IPS-18c (cell line): ENCODE data around the gene MRPL39.
"Not testable (repeated sequence)": the region's sequence is repeated elsewhere in the genome, so short reads cannot be mapped to it uniquely, and the experiment has no call there.

ENCODE experiments used
- H3K4me3 ChIP-seq: 2 replicates; pipeline ENCODE4 v1.7.0; 2013; ENCODE audit warnings: low read depth, mild to moderate bottlenecking, low read length, moderate library complexity; ENCODE audit not compliant: insufficient read depth
- H3K9me3 ChIP-seq: one replicate; pipeline ENCODE4 v1.6.1; 2013; ENCODE audit warnings: mild to moderate bottlenecking, low read length, moderate library complexity; ENCODE audit not compliant: control insufficient read depth, insufficient read depth

Gene MRPL39

GRCh38 chr21:25625776-25626555, 18.7 kb upstream of the MRPL39 start:
- H3K4me3 ChIP-seq, H3K9me3 ChIP-seq: not testable (repeated sequence)

- Histone ChIP-seq H3K9me3 (no peaks in the 10 kb centered on the region), H3K4me3 (no peak overlapping the region)
Measured at GRCh38 chr21:25625036-25625435, 17.8 kb upstream of the MRPL39 start.

GRCh38 chr21:25624511-25624910, 17.2 kb upstream of the MRPL39 start:
- Histone ChIP-seq H3K4me3 (no peak overlapping the region), H3K9me3 (no peaks in the 10 kb centered on the region)

GRCh38 chr21:25619198-25619597, 11.9 kb upstream of the MRPL39 start:
- Histone ChIP-seq H3K4me3 (no peak overlapping the region), H3K9me3 (no peaks in the 10 kb centered on the region)

GRCh38 chr21:25615880-25616279, 8.6 kb upstream of the MRPL39 start:
- no peaks in the 10 kb centered on the region for H3K9me3 ChIP-seq
- H3K4me3 ChIP-seq: no peak overlapping the region

- no peaks in the 10 kb centered on the region for H3K9me3 ChIP-seq
- H3K4me3 ChIP-seq: no peak overlapping the region
Measured at GRCh38 chr21:25614441-25614840, 7.2 kb upstream of the MRPL39 start.

GRCh38 chr21:25608044-25608737, 910 bp upstream of the MRPL39 start:
- Histone ChIP-seq H3K9me3 (no peaks in the 10 kb centered on the region), H3K4me3 (peak overlapping the region; percentile 22; the same call in 1 of the 2 replicates)

GRCh38 chr21:25589887-25590286, 17.4 kb downstream of the MRPL39 start:
- Histone ChIP-seq H3K4me3 (no peak overlapping the region), H3K9me3 (no peaks in the 10 kb centered on the region)

- H3K4me3 ChIP-seq: no peak overlapping the region
- H3K9me3 ChIP-seq: no peaks in the 10 kb centered on the region
Measured at GRCh38 chr21:25586791-25587190, 20.5 kb downstream of the MRPL39 start.

- no peak overlapping the region for H3K4me3 ChIP-seq
- no peaks in the 10 kb centered on the region for H3K9me3 ChIP-seq
Measured at GRCh38 chr21:25586326-25586725, 21.0 kb downstream of the MRPL39 start.

- Histone ChIP-seq H3K4me3 (no peak overlapping the region), H3K9me3 (no peaks in the 10 kb centered on the region)
Measured at GRCh38 chr21:25584833-25585676, 22.2 kb downstream of the MRPL39 start.

GRCh38 chr21:25583370-25584130, 23.7 kb downstream of the MRPL39 start:
- Histone ChIP-seq H3K9me3 (no peaks in the 10 kb centered on the region), H3K4me3 (no peak overlapping the region)

GRCh38 chr21:25582888-25583287, 24.4 kb downstream of the MRPL39 start:
- Histone ChIP-seq H3K4me3 (no peak overlapping the region), H3K9me3 (no peaks in the 10 kb centered on the region)

GRCh38 chr21:25582164-25582790, 25.0 kb downstream of the MRPL39 start:
- no peak overlapping the region for H3K4me3 ChIP-seq

GRCh38 chr21:25581582-25581981, 25.7 kb downstream of the MRPL39 start:
- Histone ChIP-seq H3K9me3 (no peaks in the 10 kb centered on the region), H3K4me3 (no peak overlapping the region)

More at GRCh38 chr21:25582164-25582790, 25.0 kb downstream of the MRPL39 start:
- no peaks in the 10 kb centered on the region for H3K9me3 ChIP-seq

GRCh38 chr21:25580912-25581260, 26.4 kb downstream of the MRPL39 start:
- Histone ChIP-seq H3K4me3 (no peak overlapping the region), H3K9me3 (no peaks in the 10 kb centered on the region)
